Psoas muscle (tissue), 8 donors: Measurements from ENCODE around the gene MANSC4. TPM values are rescaled to one million over a fixed set of nuclear protein-coding genes. Genes with fewer than 3 reads are reported as not detected.
"Not testable (repeated sequence)": the region's sequence is repeated elsewhere in the genome, so short reads cannot be mapped to it uniquely, and the experiment has no call there.

Source experiments
- ATAC-seq, 4 donors: fragments of 200-7000 bp; cut with Tn5 transposase; one replicate each; pipeline ENCODE4 v1.9.1; 2020; ENCODE audit warnings: moderate library complexity in 3 of 4, mild to moderate bottlenecking in 2 of 4
- DNase-seq, 2 donors: peaks; one replicate each; pipeline ENCODE4 v3.0.0-alpha.2; 2020
- H3K27ac ChIP-seq: fragments of 200-600 bp; one replicate; pipeline ENCODE4 v1.8.0; 2022
- H3K27me3 ChIP-seq, 3 donors: fragments of 200-600 bp in 1 of 3; one replicate each; pipeline versions ENCODE4 v1.6.1 to v1.8.0; 2013 to 2022; ENCODE audit warnings: low read length in 2 of 3, mild to moderate bottlenecking in 2 of 3, moderate library complexity in 1 of 3; ENCODE audit not compliant: insufficient read depth in 3 of 3
- H3K36me3 ChIP-seq, 2 donors: fragments of 200-600 bp in 1 of 2; one replicate each; pipeline versions ENCODE4 v1.6.1 to v1.8.0; 2013 to 2022; ENCODE audit warnings: low read depth in 1 of 2, mild to moderate bottlenecking in 1 of 2, moderate library complexity in 1 of 2; ENCODE audit not compliant: insufficient read depth in 1 of 2
- H3K4me1 ChIP-seq: fragments of 200-600 bp; one replicate; pipeline ENCODE4 v1.8.0; 2022
- H3K4me3 ChIP-seq: fragments of 200-600 bp; one replicate; pipeline ENCODE4 v1.8.0; 2022; ENCODE audit warnings: mild to moderate bottlenecking
- H3K9me3 ChIP-seq: fragments of 200-600 bp; one replicate; pipeline ENCODE4 v1.8.0; 2022
- WGBS, 3 donors: extraction: QIAGEN DNeasy Blood & Tissue Kit; methylation state at CpG; one replicate each; pipeline versions ENCODE4 v1.1.6 to v1.1.7; 2013; 5-methylcytosine and 5-hydroxymethylcytosine counted together
- intact Hi-C, 2 donors: fragments of 100-400 bp; cut with DNase I; formaldehyde crosslinking; loops; one replicate each; pipeline versions ENCODE4 v1.11.0 to v1.14.2; 2022
- polyA plus RNA-seq, 3 donors: library from polyadenylated mRNA; stranded (reverse); fragments of 200-250 nt; gene quantifications; one replicate each; pipeline ENCODE4 v1.2.3, GENCODE V29; 2013
- total RNA-seq, 4 donors: library from RNA; stranded (reverse); fragmentation: NEBNext Ultra II Directional in 2 of 4; extraction: Animal tissue kit (Norgen Biotek cat#: 25700) in 2 of 4; gene quantifications; one replicate each; pipeline versions ENCODE4 v1.2.1 to v1.2.4, GENCODE V29; 2021 to 2023
- TF ChIP-seq, protein P1 (sequence below): fragments of 200-600 bp; IDR thresholded peaks from one replicate; pipeline ENCODE4 v1.8.0; 2022; ENCODE audit warnings: antibody characterized with exemption
- donor health status: healthy with polysubstance abuse.
- donor health status: DM: no; HTN: no; CAD: no; lungs with moderate emphysema.
- donor health status: Bipolar disorder and iron deficiency.
- donor health status: healthy.
- donor health status: DM: yes; HTN: yes; CAD: no.
- donor health status: DM: no; HTN: no; CAD: no.
- donor health status: DM: no; HTN: no; CAD: no.
- donor health status: DM: yes; HTN: yes; CAD: no.

Gene MANSC4
- total and polyA plus RNA-seq, 7 donors: 0.08 TPM; not detected in 6

DNA sequence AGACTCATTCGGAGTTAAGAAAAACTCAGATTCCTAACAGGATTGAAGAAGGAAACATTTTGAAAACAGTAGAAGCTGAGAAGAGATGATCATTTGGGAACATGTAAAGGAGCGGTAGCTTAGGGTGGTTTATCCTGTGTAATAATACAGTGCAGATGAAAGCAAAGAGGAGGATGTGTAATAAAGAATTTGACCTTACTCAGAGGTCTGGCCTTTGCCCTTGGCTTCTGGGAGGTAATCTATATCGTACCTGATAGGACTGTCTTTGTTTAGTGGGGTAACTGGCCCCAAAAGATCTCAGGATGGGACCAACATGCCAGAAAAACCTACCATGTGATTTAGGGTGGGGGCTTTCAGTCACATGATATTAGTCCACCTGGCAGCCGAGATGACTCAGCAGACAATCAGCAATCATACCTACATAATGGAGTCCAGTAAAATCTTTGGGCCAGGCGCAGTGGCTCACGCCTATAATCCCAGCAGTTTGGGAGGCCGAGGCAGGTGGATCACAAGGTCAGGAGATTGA is 23.3 kb downstream of the MANSC4 start:
- Histone ChIP-seq H3K9me3 (no peaks in the 10 kb centered on the region), H3K4me1 (no peaks in the 10 kb centered on the region), H3K27ac (no peak overlapping the region), H3K36me3 (peaks cover 3 to 30% of the 10 kb centered on the region in 2 donors), H3K4me3 (no peak overlapping the region), H3K27me3 (no peaks in the 10 kb centered on the region)
- TF ChIP-seq, protein P1, sequence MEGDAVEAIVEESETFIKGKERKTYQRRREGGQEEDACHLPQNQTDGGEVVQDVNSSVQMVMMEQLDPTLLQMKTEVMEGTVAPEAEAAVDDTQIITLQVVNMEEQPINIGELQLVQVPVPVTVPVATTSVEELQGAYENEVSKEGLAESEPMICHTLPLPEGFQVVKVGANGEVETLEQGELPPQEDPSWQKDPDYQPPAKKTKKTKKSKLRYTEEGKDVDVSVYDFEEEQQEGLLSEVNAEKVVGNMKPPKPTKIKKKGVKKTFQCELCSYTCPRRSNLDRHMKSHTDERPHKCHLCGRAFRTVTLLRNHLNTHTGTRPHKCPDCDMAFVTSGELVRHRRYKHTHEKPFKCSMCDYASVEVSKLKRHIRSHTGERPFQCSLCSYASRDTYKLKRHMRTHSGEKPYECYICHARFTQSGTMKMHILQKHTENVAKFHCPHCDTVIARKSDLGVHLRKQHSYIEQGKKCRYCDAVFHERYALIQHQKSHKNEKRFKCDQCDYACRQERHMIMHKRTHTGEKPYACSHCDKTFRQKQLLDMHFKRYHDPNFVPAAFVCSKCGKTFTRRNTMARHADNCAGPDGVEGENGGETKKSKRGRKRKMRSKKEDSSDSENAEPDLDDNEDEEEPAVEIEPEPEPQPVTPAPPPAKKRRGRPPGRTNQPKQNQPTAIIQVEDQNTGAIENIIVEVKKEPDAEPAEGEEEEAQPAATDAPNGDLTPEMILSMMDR: no peak
- no peak for ATAC-seq
- WGBS, 3 donors: 93 to 94% (median 93%) methylated on average over 7 of the region's 7 CpGs
- intact Hi-C loops: no loop called here
- no peak for DNase-seq

DNA sequence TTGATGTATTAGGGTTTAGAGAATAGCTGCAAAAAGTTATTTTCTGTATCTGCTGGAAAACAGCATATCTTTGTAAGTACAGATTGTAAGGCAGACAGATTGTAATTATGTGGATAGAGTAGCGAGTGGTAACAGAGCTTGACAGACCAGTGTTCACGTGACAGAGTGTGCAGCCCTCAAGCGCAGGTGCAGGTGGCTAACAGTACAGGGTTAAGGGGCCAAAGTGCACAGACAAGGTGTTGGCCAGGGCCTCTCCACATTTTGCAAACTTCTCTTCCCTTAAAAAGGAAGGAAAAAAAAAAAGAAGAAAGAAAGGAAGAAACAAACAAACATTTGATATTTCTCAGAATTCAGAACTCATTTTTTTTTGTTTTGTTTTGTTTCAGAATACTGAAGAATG is 25.2 kb downstream of the MANSC4 start:
- DNase-seq (no peak), ATAC-seq (no peak)
- H3K36me3 ChIP-seq: peaks cover 3 to 30% of the 10 kb centered on the region in 2 donors
- H3K27me3 ChIP-seq: no peaks in the 10 kb centered on the region
- no peaks in the 10 kb centered on the region for H3K4me1 ChIP-seq
- no peak overlapping the region for H3K27ac ChIP-seq
- no peak overlapping the region for H3K4me3 ChIP-seq
- intact Hi-C loops: no loop called here
- TF ChIP-seq, protein P1: no peak
- WGBS, 3 donors: 91 to 96% (median 92%) methylated on average over 3 of the region's 3 CpGs
- no peaks in the 10 kb centered on the region for H3K9me3 ChIP-seq

DNA sequence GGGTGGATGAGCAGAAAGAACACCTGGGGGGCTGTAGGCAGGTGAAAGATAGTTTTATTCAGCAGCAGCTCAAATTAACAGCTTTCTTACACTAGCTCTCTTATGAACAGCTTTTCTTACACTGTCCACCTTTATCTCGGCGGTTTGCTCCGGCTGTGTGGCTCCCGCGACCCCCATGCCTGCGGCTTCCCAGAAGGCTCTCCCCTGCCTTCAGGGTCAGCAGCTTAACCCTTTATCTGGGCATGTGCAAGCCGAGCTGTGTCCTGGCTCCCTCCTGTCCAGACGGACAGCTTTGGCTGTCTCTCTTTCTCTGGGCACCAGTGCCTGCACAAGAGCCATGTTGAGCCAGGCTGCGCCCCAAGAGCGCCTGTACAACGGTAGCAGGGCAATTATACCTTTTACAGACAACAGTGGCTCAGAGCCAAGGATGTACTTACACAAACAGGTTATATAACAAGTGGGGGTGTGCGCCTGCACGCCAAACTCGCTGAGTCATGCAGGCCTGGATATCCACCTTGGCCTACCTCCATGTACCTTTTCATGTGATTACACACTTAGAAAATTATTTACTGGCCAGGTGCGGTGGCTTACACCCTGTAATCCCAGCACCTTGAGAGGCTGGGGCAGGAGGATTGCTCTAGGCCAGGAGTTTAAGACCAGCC is 28.5 kb downstream of the MANSC4 start:
- Histone ChIP-seq H3K9me3 (no peaks in the 10 kb centered on the region), H3K27me3 (no peaks in the 10 kb centered on the region), H3K4me1 (peaks cover 3% of the 10 kb centered on the region), H3K36me3 (peaks cover 3 to 26% of the 10 kb centered on the region in 2 donors), H3K27ac (no peak overlapping the region), H3K4me3 (no peak overlapping the region)
- ATAC-seq (no peak), DNase-seq (no peak)
- intact Hi-C loops: no loop called here
- TF ChIP-seq, protein P1: no peak
- WGBS, 3 donors: 84 to 90% (median 89%) methylated on average over 15 of the region's 15 CpGs

DNA sequence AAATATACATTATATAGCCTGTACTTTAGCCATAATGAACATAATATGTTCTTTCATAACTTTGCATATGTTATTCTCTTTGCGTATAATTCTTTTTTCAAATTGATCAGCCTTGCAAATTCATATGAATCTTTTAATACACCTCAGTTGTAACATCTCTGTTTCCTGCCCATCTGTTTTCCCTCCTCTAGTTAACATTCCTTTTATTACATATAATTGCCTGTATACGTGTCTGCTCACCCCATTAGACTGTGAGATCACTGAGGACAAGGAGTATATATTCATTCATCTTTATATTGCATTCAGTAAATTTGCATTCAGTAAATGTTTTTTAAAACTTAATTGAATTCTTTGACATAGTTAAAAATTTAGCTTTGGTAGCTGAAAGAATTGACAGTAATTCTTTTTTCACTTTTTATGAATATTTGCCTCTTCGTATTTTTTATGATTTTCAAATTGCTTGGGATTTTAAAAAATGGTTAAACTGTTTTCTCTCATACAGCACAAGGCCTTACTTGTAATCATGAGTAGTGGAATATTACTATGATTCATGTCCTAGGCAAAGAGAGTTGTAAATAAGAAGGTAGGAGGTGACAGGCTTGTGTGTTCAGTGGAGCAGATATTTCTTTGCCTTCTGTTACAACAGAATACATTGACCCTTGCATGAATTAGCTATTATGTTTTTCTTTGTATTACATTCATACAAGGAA is 32.8 kb downstream of the MANSC4 start:
- H3K36me3 ChIP-seq: peaks cover 4 to 29% of the 10 kb centered on the region in 2 donors
- peak overlapping the region; percentile 54 for H3K27ac ChIP-seq
- H3K4me3 ChIP-seq: no peak overlapping the region
- H3K27me3 ChIP-seq: no peaks in the 10 kb centered on the region
- TF ChIP-seq, protein P1: no peak
- DNase-seq (no peak), ATAC-seq (peak; percentile 57 to 86 (median 80))
- WGBS, 3 donors: 85 to 91% (median 86%) methylated on average over 3 of the region's 3 CpGs
- peaks cover 3% of the 10 kb centered on the region for H3K4me1 ChIP-seq
- intact Hi-C loops: no loop called here
- H3K9me3 ChIP-seq: no peaks in the 10 kb centered on the region

DNA sequence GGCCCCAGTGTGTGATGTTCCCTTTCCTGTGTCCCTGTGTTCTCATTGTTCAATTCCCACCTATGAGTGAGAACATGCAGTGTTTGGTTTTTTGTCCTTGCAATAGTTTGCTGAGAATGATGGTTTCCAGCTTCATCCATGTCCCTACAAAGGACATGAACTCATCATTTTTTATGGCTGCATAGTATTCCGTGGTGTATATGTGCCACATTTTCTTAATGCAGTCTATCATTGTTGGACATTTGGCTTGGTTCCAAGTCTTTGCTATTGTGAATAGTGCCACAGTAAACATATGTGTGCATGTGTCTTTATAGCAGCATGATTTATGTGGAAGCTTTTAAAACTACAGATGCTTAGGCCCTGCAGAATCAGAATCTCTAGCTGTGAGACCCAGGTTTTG is 34.3 kb downstream of the MANSC4 start:
- intact Hi-C loops, H3K27ac ChIP-seq, H3K4me3 ChIP-seq, ATAC-seq, H3K9me3 ChIP-seq, H3K4me1 ChIP-seq, H3K27me3 ChIP-seq, DNase-seq: not testable (repeated sequence)
- peaks cover 4 to 44% of the 10 kb centered on the region in 2 donors for H3K36me3 ChIP-seq
- 83 to 93% (median 88%) methylated on average over 1 of the region's 1 CpG for WGBS, 3 donors
